K562 (cell line): Measurements from ENCODE around the gene TMC8. TPM values are rescaled to one million over a fixed set of nuclear protein-coding genes. Genes with fewer than 3 reads are reported as not detected.
A peak's percentile ranks its signal among the peaks of the same experiment; 100 is the strongest.

ENCODE experiments used
- ARID2 ChIP-seq: fragments of 450-650 bp; IDR thresholded peaks from 2 replicates; pipeline ENCODE4 v1.6.1; 2017; ENCODE audit warnings: antibody characterized with exemption, mild to moderate bottlenecking
- CBFA2T2 ChIP-seq: fragments of 450-650 bp; conservative IDR thresholded peaks from 2 replicates; pipeline ENCODE4 v1.6.1; 2017; ENCODE audit warnings: mild to moderate bottlenecking
- DLX4 ChIP-seq: fragments of 250-450 bp; sonication (Bioruptor Pico); IDR thresholded peaks from 2 replicates; pipeline ENCODE4 v1.6.1; 2021; ENCODE audit warnings: mild to moderate bottlenecking
- E2F3 ChIP-seq: fragments of 250-450 bp; sonication (Bioruptor Pico); IDR thresholded peaks from 2 replicates; pipeline ENCODE4 v1.4.0; 2020; ENCODE audit warnings: mild to moderate bottlenecking
- E2F8 ChIP-seq: fragments of 450-650 bp; IDR thresholded peaks from 2 replicates; pipeline ENCODE4 v1.7.1; 2018; ENCODE audit warnings: mild to moderate bottlenecking, low read depth; ENCODE audit not compliant: partially characterized antibody
- FOS ChIP-seq: IDR thresholded peaks from 3 replicates; pipeline ENCODE4 v1.6.1; 2011; ENCODE audit not compliant: insufficient read length; ENCODE audit errors: extremely low read depth
- FOXK1 ChIP-seq: sonication (generic); formaldehyde crosslinking; IDR thresholded peaks from 2 replicates; pipeline ENCODE4 v1.8.0; 2022; ENCODE audit warnings: missing genetic modification reagents, mild to moderate bottlenecking, borderline replicate concordance
- FOXP4 ChIP-seq: sonication (generic); formaldehyde crosslinking; IDR thresholded peaks from 2 replicates; pipeline ENCODE4 v1.8.0; 2022; ENCODE audit warnings: mild to moderate bottlenecking, missing genetic modification reagents, borderline replicate concordance
- MEF2A ChIP-seq: IDR thresholded peaks from 2 replicates; pipeline ENCODE4 v1.6.1; 2011; ENCODE audit warnings: low read depth, mild to moderate bottlenecking, low read length, moderate library complexity; ENCODE audit not compliant: control insufficient read depth
- PML ChIP-seq: IDR thresholded peaks from 2 replicates; pipeline ENCODE4 v1.6.1; 2012; ENCODE audit warnings: low read length, inconsistent platforms
- RBBP5 ChIP-seq: fragments of 200-600 bp; sonication (generic); IDR thresholded peaks from 2 replicates; pipeline ENCODE4 v1.6.1; 2012; ENCODE audit warnings: borderline replicate concordance, mild to moderate bottlenecking, low read length, control low read depth, inconsistent platforms; ENCODE audit not compliant: insufficient read depth, poor library complexity, severe bottlenecking
- RBFOX2 ChIP-seq: fragments of 200-400 bp; formaldehyde crosslinking; IDR thresholded peaks from 2 replicates; pipeline ENCODE4 v1.6.1; 2017; ENCODE audit warnings: low read depth, mild to moderate bottlenecking, low read length, moderate library complexity
- RBM22 ChIP-seq: fragments of 200-400 bp; formaldehyde crosslinking; IDR thresholded peaks from 2 replicates; pipeline ENCODE4 v1.6.1; 2018; ENCODE audit warnings: low read length, low read depth; ENCODE audit not compliant: poor library complexity, severe bottlenecking
- SAP30 ChIP-seq: fragments of 200-600 bp; sonication (generic); IDR thresholded peaks from 2 replicates; pipeline ENCODE4 v1.6.1; 2012; ENCODE audit warnings: borderline replicate concordance, low read depth, mild to moderate bottlenecking, moderate library complexity, low read length, control low read depth, inconsistent platforms; ENCODE audit not compliant: insufficient read depth, poor library complexity, severe bottlenecking
- ZBTB33 ChIP-seq: sonication (generic); formaldehyde crosslinking; IDR thresholded peaks from 2 replicates; pipeline ENCODE4 v1.8.1; 2023; ENCODE audit warnings: mild to moderate bottlenecking, missing genetic modification reagents
- ZNF584 ChIP-seq: fragments of 200-800 bp; sonication (Bioruptor generic); IDR thresholded peaks from 2 replicates; pipeline ENCODE4 v1.6.1; 2016; ENCODE audit warnings: low read depth, mild to moderate bottlenecking, missing genetic modification characterization, missing compliant biosample characterization
- ZNF76 ChIP-seq: fragments of 250-450 bp; sonication (Bioruptor Pico); IDR thresholded peaks from 2 replicates; pipeline ENCODE4 v1.4.0; 2020; ENCODE audit warnings: mild to moderate bottlenecking, moderate library complexity, borderline replicate concordance
- polyA plus RNA-seq, 8 experiments: library from polyadenylated mRNA; depleted of rRNA in 4 of 8; stranded (reverse) in 5 of 8; unstranded in 3 of 8; fragments of >200 nt; fragmentation: Nextera tagmentation in 2 of 8; fragmentation: Illumina TruSeq in 1 of 8; extraction: Ambion mirVana in 2 of 8; extraction: Trizol in 1 of 8; gene quantifications; 2 replicates each; pipeline versions ENCODE4 v1.2.1 to v1.2.3, GENCODE V29; 2011 to 2014; ENCODE audit warnings: inconsistent platforms in 1 of 8, missing spikeins in 1 of 8
- total RNA-seq, 7 experiments: library from RNA; depleted of rRNA in 6 of 7; stranded (reverse); fragments of >200 nt in 6 of 7; fragmentation: Illumina TruSeq in 2 of 7; extraction: Trizol in 2 of 7; gene quantifications; 2 replicates each; pipeline versions ENCODE4 v1.2.1 to v1.2.3, GENCODE V29; 2011 to 2021; ENCODE audit warnings: low replicate concordance in 1 of 7
- TF ChIP-seq, protein P1 (sequence below): fragments of 450-650 bp; IDR thresholded peaks from 2 replicates; pipeline ENCODE4 v1.6.1; 2016; ENCODE audit warnings: antibody characterized with exemption

The TMC8 gene
- total and polyA plus RNA-seq, 9 of the 15 experiments (the other 6 are each of a cell fraction or from before 2014, with no cell fraction given) = 0.13 to 10.9 (median 2.8) TPM

- TF ChIP-seq CBFA2T2 (no peak), FOXK1 (CRISPR knock-in tag) (no peak), E2F3 (no peak), RBFOX2 (peak; percentile 65), SAP30 (no peak), RBM22 (peak; percentile 85), PML (no peak), MEF2A (no peak), FOXP4 (CRISPR knock-in tag) (0 out of 2 replicates have a peak, but pooled peaks have one; percentile 34), ZNF76 (CRISPR knock-in tag) (no peak), RBBP5 (no peak), ARID2 (no peak), ZNF584 (CRISPR knock-in tag) (no peak), E2F8 (no peak), DLX4 (CRISPR knock-in tag) (no peak), ZBTB33 (peak; percentile 91), FOS (no peak)
- TF ChIP-seq, protein P1, sequence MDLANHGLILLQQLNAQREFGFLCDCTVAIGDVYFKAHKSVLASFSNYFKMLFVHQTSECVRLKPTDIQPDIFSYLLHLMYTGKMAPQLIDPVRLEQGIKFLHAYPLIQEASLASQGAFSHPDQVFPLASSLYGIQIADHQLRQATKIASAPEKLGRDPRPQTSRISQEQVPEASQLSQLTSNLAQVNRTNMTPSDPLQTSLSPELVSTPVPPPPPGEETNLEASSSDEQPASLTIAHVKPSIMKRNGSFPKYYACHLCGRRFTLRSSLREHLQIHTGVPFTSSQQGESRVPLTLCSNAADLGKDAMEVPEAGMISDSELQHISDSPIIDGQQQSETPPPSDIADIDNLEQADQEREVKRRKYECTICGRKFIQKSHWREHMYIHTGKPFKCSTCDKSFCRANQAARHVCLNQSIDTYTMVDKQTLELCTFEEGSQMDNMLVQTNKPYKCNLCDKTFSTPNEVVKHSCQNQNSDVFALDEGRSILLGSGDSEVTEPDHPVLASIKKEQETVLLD = no peak
These were observed 44.5 kb downstream of the TMC8 start (continued) for GRCh38 chr17:78174870-78175642.
